GM19025 (cell line): ENCODE data around the gene GPR15.

Experiments used
- ATAC-seq: cut with Tn5 transposase; IDR thresholded peaks from one replicate; pipeline ENCODE4 v1.9.1; 2021; ENCODE audit warnings: mild to moderate bottlenecking, low read depth, moderate library complexity; ENCODE audit not compliant: unreplicated experiment

GPR15 gene

GRCh38 chr3:98581474-98581873 is 49.7 kb downstream of the GPR15 start:
- no peak for ATAC-seq

- no peak for ATAC-seq
Observed at GRCh38 chr3:98582042-98582441, 50.3 kb downstream of the GPR15 start.

GRCh38 chr3:98583766-98584165 is 52.0 kb downstream of the GPR15 start:
- ATAC-seq, result no peak
